GM18507 (cell line): ENCODE data around the gene RXFP3.
"Not testable (repeated sequence)": the region's sequence is repeated elsewhere in the genome, so short reads cannot be mapped to it uniquely, and the experiment has no call there.

Experiments used
- DNase-seq: peaks from one replicate; pipeline ENCODE4 v3.0.0; 2011; ENCODE audit warnings: low read depth; ENCODE audit not compliant: insufficient read length; ENCODE audit errors: extremely low spot score
- FAIRE-seq: peaks from 2 replicates; lab custom pipeline; 2011; peaks lifted over from hg19 to GRCh38; lab: Jason Lieb, UNC

RXFP3 gene

DNA sequence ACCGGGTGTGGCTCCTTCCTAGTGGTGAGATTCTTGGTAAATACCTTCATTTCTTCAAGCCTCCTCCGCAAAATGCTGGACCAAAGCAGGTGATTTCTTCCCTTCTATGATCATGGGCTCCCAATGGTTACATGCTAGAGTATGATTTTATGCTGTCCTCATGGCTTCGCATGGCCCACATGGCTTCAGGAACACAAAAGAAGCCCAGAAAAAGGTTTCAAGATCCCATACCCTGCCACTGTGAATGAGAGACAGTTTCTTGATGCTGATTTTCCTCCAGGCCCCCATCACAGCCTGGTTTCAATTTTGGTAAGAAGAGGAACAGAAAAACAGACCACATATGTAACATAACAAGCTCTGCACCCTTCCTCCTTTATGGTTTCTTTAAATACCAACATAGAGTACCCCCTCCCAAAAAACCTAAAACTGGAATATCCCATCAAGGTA is 2.4 kb upstream of the RXFP3 start:
- FAIRE-seq (peak; percentile 87), DNase-seq (no peak)

GRCh38 chr5:33934176-33934575 is 2.0 kb upstream of the RXFP3 start:
- DNase-seq = no peak
- no peak for FAIRE-seq

DNA sequence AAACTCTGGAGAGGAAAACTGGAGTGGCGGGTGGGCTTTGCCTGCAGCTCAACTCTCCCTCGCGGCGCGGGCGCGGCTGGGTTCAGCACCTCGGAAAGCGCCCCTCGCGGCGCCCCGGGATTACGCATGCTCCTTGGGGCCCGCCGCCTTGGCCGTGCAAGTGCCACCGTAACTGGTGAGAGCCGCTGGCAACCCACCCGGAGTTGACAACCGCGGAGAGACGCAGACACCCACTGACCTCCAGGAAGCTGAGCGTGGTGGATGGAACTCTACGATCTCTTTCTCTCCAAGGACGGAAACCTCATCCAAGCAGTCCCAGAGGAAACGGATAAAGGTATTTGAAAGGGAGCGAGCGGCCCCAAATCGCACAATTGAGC is 194 bp upstream of the RXFP3 start:
- FAIRE-seq = peak; percentile 24
- DNase-seq = peak; percentile 36

GRCh38 chr5:33937017-33937706 is 976 bp downstream of the RXFP3 start:
- FAIRE-seq = no peak
- DNase-seq = no peak

DNA sequence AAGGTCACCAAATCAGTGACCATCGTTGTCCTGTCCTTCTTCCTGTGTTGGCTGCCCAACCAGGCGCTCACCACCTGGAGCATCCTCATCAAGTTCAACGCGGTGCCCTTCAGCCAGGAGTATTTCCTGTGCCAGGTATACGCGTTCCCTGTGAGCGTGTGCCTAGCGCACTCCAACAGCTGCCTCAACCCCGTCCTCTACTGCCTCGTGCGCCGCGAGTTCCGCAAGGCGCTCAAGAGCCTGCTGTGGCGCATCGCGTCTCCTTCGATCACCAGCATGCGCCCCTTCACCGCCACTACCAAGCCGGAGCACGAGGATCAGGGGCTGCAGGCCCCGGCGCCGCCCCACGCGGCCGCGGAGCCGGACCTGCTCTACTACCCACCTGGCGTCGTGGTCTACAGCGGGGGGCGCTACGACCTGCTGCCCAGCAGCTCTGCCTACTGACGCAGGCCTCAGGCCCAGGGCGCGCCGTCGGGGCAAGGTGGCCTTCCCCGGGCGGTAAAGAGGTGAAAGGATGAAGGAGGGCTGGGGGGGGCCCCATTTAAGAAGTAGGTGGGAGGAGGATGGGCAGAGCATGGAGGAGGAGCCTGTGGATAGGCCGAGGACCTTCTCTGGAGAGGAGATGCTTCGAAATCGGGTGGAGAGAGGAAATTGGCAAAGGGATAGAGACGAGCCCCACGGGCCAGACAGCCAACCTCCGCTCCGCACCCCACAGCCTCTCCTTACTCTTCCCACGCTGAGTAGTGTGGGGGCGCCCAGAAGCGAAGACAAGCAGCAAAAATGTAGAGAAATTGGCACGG is 1.7 kb downstream of the RXFP3 start:
- no peak for FAIRE-seq
- DNase-seq = no peak

DNA sequence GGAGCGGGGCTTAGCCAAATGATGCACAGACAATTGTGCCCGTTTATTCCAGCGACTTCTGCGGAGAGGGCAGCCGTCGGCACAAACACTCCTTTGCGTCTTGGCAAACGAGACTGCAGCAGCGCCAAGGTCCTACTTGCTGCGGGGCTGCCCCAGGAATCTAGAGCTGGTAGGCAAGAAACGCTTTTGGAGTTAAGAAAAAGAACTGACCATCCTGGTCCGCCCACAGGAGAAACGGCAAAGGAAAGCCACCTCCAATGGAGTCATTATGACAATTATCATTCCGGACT is 2.3 kb downstream of the RXFP3 start:
- no peak for FAIRE-seq
- DNase-seq = no peak

DNA sequence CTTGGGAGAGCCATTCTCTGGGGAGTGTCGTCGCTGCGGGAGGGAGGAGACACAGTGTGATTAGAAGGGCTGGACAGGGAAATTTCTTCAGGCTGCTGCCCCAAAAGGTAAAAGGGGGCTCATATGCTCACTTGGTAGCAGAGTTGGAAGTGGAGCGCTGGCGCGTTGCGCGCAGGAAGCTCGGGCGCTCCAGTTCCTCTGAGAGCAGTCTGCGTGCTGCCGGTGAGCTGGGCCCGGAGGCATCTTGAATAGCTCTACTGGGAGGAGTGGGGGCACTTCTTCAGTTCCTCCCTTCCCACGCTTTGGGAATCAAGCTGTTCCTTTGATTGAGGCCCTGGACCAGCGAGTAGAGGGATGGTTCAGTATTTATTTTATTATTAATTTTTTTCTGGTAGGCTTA is 2.7 kb downstream of the RXFP3 start:
- FAIRE-seq (no peak), DNase-seq (no peak)

- DNase-seq = no peak
- FAIRE-seq = no peak
These were observed 3.5 kb downstream of the RXFP3 start for GRCh38 chr5:33939556-33940262.

DNA sequence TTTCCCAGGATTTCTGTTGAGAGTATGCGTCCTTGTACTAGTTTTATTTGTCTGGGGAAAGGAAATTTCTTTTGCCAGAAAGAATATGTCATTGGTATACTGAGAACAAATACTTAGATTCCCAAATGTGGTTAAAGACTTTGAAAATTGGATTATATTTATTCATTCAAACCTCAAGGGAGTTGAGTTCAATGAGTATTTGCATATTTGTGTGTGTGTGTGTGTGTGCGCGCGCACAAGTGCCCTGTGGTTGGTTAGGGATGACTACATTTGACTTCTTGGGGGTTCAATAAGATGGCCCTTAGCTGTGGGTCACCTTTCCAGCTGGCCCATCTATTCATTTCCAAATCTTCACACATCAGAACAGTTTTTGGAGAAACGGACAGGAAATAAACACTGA is 4.9 kb downstream of the RXFP3 start:
- FAIRE-seq = no peak
- no peak for DNase-seq

- no peak for DNase-seq
- no peak for FAIRE-seq
These were observed 8.5 kb downstream of the RXFP3 start for GRCh38 chr5:33944543-33945132.

DNA sequence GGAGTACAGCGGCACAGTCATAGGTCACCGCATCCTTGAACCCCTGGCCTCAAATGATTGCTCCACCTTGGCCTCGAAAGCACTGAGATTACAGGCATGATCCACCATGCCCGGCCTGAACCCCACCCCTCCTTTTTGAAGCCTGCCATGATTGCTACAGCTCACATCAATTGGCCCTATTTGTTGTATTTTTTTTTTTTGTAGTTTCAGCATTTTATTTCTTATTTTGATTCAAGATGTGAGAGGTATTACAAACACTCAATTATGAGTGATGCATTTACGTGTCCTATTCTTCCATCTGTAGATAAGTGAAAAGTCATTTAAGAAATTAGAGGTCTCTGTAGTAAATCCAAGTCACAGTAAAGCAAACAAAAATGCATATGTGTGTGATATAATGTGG is 16.0 kb downstream of the RXFP3 start:
- not testable (repeated sequence) for FAIRE-seq

GRCh38 chr5:33957577-33958150 is 21.5 kb downstream of the RXFP3 start:
- DNase-seq = no peak
- FAIRE-seq = no peak

More for the DNA sequence above, 16.0 kb downstream of the RXFP3 start:
- DNase-seq = not testable (repeated sequence)

DNA sequence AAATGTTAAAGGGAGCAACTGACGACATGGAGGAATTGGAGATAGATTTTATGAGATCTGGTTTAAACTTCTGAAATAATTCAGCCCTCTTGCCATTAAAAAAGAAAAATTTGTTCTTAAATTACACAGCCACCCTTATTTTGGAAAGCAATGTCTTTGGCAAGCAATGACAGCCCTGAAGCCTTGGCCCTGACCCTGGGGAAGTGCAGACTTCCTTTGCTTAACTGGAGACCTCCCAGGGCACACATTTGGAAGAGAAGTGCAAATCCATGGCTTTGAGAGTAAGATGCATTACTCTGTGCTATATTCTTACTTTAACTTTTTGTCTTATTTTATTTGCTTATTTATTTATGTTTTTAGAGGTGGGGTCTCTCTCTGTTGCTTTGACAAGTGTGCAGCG is 22.0 kb downstream of the RXFP3 start:
- no peak for DNase-seq
- FAIRE-seq = no peak

DNA sequence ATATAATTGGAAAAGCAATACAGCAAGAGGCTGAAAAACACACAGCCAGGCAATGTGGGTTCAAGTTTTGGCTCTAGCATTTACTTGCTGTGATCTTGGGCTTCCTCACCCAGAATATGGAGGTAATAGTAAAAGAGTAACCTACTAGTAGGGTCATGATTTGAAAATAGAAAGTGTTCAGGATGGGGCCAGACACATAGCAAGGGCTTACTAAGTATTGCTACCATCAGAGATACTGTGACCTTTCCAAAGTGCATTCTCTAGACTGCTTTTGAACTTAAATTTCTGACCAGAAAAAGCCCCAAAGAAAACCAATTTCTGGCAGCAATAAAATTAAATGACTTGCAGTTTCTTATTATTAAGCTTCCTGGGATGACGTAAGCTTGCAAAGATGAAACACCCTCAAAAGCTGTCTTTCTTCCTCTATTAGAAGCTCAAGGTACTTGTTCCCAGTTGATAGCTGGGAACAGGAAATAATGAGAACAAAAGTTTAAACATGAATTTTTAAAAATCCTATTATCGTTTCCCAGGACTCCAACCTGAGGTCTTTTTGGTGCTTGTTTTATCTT is 28.0 kb downstream of the RXFP3 start:
- DNase-seq = no peak
- FAIRE-seq = peak; percentile 47

GRCh38 chr5:33966805-33967204 is 30.6 kb downstream of the RXFP3 start:
- DNase-seq (no peak), FAIRE-seq (no peak)

DNA sequence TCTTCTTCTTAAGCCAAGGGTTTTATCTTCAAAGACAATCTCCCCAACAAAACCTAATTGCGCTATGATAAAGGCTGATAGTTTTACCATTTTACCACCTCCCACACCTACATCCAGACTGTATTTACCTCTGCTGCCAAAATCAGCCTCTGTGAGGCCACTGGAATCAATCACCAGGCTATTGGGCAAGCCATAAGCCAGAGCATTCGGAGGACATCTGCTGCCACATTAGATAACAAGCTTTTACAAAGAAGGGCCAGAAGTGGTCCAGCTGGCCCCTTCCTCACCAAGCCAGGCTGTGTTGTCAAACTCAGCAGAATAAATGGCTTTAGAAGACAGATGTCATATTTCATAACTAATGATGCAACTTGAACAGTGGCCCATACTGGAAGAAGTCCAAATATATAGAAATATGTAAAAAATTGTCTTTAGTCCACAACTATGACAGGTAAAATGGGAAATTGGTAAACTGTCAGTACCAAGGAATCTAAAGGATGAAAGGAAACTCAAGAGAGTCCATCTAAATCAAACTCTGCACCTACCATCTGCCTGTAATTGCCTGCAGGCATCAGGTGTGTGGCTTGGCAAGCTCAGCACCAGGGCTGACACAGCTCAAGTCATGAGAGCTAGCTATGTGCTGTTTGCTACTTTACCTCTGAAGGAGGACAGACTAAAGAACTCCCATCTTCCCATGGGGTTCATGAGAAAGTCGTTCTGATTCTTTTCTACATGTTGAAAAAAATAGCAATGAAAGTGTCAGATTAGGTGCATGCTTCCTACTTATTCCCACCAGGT is 32.2 kb downstream of the RXFP3 start:
- FAIRE-seq = no peak

DNA sequence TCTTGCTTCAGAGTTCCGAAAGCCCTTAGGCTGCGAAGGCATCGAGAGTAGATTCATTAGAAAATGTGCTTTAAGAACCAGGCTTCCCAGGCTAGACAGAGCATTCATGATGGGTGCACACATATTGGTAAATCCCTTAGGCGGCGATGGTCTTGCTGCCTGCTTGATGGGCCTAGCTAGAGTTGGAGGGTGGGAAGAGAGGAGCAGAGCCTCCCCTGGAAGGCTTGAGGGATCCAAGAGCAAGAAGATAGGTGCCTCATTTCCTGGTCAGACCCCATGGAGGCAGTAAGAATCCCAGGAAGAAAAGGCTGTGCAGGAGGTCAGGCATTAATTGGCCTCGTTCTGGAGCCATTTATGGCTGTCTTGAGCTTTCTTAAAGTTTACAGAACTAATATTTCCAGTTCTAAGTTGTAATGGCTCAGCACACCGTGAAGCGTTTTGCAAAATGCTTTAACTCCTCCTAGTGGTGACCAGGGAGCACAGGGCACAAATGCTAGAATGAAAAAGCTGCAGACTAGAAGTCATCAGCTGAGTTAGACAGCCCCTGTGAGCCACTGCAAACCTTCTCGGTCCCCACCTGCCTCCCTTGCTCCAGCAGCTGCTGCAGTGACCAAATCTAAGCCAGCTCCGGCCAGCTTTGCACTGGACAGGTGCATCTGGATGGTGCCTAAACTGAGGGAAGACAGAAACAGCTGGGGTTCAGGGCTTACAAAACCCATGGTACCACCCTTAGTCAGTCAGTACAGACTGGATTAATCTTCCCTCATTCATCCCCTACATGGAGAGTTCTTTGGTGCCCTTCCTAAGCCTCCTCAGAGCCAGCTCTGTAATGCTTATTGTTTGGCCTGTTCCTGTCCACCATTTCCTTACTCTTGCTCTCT is 33.6 kb downstream of the RXFP3 start:
- FAIRE-seq (no peak), DNase-seq (peak; percentile 43)

More for the DNA sequence above, 32.2 kb downstream of the RXFP3 start:
- no peak for DNase-seq

- FAIRE-seq (peak; percentile 76), DNase-seq (no peak)
These were observed 37.1 kb downstream of the RXFP3 start for GRCh38 chr5:33973271-33973670.
